HG02938 (cell line): ENCODE measurements around the gene IFT43.

ENCODE experiments used
- ATAC-seq: cut with Tn5 transposase; IDR thresholded peaks from one replicate; pipeline ENCODE4 v1.9.1; 2021; ENCODE audit warnings: mild to moderate bottlenecking, moderate library complexity; ENCODE audit not compliant: unreplicated experiment

Gene IFT43

DNA sequence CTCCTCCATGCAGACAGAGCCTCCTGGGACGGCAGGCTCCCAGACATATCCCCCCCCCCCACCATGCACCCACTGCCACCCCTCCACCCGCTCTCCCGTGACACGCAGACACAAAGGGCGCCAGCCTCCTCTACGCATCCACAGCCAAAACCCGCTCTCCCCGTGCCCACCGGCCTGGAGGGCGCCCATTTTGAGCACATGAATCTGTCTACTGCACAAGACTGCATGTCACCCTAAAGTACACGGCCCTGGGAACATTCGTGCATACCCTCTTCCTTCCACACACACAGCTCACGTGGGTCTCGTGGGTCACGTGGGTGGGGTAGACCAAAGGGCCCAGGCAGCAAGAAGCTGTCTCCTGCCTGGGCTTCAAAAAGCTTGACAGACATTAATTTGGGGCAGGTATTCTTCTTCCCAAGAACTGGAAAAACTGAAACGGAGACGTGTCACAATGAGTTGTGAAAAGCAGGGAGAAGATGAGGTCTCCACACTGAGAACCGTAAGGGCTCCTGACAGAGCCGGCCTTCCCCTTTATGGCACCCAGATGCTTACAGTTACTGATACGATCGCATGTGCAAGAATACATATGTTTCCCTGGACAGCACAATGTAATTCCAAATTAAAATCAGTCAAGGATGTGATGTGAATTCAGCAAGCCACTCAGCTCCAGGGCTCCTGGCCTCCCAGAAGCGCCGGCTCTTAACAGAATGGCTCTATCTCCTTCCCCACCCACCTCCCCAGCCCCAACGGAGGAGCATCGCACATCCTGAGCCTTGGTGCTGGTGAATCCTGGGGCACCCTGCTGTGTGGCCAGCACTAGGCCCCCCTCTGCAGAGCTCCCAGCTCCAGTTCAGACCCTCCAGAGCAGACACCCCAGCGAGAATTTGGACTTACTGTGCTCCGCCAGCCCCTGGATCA lies 5.7 kb upstream of the IFT43 start:
- ATAC-seq: no peak

DNA sequence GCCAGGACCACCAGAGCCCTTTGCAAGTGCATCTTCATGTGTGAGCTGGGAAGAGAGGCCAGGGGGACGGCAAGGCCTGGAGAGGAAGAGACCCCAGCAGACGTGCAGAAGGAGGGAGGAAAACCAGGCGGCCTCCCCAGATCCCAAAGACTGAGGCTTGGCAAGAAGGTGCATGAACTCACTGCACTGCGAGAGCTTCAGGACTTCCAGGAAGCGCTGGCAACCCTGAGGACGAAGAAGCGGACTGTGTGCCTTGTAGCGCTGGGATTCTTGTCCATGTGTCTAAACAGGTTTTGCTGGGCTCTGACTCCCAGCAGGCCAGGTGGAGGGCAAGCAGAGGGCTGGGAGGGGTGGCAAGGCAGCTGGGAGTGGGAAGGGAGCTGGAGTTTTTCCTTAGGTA lies 4.7 kb upstream of the IFT43 start:
- no peak for ATAC-seq

DNA sequence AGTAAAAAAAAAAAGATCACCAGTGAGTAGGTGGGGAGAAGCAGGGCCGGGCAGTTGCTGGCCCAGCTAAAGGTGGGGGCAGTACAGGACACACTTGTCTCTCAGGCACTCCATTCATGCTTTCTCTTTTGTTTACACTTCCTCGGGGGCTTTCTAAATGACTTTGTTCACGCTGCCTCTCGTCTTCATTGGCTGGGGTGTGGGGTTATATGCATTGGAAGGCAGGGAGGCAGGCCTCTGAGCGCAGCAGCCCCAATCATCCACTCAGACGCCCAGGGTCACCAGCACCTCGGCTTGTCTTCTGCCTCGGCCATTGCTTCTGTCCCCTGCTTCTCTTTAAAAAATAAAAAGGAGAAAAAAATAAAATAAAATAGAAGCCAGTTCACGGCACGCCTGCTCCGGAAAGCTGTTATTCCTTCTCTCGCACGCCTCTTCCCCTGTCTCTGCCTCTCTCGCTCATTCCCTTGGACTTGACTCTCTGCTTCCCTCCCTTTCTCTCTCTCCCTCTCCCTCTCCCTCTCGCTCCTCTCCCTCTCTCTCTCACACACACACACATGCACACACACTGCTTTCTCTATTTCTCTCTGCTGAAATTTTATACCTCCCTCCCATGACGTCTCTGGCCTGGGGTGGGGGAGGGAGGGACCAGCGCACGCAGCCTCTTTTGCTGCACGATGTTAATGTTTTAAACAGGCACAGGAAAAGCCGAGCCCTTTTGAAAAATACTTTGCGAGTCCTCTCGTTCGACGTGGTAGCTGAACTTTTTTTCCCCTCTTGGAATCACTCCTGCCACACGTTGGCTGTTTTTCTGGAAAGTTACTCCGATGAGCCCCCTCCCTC lies 3.9 kb upstream of the IFT43 start, which contains the start of gene TGFB3:
Gene TGFB3, minus strand, starts transcription at position 570 of the 840 bp plus-strand sequence. CDS start 1,102 bp downstream, outside the sequence.
- ATAC-seq: no peak

DNA sequence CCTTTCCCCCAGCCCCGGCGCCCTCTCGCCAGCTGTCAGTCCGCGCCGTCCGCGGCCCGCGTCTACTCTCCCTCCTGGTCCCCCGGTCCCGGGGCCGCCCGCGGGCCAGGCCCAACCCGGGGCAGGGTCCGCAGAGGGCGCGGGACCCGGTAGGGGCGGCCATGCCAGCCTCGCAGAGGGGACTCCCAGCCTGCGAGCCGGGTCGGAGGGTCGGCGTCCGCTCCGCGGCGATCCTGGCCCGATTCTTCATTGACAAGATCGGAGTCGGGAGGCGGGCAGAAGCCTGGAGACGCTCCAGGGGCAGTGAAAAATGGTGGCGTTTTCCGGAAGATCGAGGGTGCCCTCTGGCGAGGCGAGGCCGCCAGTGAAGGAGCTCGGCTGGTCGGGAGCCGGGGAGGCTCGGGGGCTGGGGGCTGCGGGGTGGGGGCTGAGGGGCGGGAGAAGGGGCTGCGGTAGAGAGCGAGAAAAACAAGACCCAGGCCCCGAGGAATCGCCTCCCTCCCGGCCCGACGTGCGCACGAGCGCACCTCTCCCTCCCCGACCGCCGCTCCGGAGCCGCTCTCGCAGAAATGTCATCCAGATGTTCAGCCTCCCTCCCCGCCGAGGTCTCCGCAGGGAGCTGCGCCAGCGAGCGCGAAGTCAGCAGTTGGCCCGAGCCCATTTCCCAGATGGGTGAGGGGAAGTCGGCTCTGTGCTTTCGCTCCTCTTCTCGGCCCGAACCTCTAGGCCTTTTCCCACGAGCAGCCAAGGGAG lies 3.1 kb upstream of the IFT43 start:
- ATAC-seq: peak; percentile 50

DNA sequence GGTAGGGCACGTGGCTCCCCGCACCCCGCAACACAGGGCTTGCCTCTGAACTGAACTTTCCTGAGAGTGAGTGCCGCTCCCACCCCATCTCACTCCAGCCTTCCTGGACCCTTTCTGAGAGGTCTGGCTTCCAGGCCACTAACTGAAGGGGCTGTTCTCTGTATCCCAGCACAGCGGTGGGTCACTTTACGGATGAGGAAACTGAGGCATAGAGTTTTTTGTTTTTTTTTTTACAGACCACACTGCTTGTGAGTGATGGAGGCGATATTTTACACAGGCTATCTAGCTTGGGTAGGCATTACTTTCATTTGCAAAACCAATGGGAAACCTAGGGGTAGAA lies 2.6 kb upstream of the IFT43 start:
- no peak for ATAC-seq

DNA sequence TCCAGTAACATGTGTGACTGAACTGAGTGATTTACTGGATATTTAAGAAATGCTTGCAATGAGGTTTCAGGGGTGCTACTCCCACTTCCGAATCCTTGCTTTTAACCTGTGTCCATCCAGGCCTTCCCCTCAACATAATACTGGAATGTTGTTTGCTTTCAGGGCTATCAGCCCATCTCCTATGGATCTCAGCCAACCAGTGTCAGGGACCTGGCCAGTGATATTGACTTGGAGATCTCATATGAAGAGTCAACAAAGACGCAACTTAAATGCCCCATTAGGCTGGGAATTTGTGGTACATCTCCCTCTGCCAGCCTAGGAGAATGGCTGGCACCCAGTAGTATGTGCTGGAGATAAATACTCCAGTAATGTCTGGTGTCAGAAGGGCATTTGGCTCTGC lies 889 bp upstream of the IFT43 start:
- no peak for ATAC-seq

DNA sequence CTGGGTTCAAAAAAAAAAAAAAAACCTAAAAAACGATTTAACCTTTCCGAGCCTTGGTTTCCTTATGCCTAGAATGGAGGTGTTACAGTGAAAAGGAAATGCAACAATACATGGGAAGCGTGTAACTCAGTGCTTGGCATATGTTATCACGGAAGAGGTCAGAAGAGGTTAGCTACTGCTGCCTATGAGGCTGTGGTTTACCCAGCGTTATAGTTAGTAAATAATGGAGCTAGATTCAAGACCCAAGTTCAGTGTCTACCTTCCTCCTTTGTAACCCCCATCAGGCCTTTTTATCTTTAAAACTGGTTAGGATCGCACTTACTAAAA lies 839 bp downstream of the IFT43 start:
- no peak for ATAC-seq

DNA sequence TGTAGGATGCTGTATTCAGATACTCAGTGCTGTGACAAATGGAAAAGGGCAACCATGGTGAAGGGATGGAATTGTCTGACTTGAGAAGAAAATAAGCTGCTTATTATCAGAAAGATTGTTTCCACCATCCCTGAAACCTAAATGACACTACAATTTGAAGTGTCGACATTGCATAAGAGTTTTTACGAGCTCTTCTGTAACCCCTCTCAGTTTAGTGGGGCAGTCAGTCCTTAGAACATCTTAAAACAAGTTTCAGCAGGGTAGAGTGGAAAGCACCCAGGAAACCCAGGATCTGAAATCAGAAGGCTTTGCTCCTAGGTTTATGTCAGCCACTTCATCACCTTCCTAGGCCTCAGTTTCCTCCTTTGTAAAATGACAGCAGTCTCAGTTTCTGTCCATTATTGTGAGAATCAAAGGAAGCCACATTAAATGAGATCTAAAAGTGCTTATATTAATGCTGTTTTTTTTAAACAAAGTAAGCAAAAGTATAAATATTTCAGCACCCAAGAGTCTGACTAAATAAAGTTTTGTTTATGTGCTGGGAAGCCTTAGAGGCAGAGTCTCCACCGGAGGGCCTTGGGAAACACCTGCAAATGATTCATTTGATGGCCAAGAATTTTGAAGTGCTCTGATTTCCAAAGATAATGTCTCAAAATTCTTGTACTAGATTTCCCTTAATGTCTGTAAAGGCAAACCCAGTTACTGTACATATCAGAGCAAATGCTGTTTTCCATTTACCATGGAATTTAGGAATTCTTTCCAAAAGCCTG lies 1.8 kb downstream of the IFT43 start:
- no peak for ATAC-seq

DNA sequence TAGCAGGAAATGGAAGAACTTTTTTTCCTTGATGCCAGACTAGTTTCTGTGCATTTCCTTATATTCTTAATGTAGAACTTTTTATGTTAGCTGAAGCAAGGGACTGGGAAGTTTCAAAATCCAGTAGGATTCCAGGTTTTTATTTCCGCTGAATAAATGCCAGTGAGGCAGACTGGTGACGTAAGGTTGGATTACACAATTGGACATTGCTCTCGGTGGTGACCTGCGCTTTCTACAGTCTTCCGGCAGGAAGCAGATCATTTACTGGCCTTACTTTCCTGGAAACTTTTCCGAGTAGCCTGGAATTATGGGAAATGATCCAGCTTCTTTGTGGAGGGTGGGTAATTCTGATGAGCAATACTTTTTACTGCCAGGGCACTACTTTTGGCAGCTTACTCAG lies 3.6 kb downstream of the IFT43 start:
- no peak for ATAC-seq

DNA sequence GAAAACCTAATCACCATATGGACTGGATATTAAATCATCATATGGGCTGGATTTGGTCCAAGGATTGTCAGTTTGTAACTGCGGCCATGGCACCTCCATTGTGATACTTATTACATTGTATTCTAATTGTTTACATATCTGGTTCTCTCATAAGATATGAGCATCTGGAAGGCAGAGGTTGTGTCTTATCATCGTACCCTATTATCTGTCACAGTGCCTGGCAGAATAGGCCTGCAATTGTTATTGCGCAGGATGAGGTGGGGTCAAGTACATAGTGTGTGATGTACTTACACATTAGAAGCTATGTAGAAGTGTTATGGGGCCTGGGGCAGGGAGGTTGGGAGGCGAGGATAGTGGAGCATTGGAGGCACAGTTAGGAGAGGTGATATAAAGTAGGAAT lies 4.7 kb downstream of the IFT43 start:
- no peak for ATAC-seq

DNA sequence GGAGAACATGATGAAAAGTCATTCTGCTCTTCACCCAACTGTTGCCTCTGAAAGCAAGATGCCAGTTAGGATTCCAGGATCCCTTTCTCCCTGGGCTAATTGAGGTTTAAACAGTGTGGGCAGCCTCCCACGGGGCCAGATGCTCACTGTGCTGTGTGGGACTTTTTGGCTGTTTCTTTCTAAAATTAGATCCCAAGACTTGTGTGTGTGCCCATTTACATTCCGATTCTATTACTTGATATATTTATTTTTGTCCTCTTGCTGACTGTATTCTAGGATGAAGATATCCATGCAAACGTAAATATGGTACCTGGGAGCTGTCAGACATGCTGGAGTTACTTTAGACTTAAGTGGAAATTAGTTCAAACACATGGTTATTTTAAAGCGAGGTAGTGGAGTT lies 6.2 kb downstream of the IFT43 start:
- ATAC-seq: no peak

DNA sequence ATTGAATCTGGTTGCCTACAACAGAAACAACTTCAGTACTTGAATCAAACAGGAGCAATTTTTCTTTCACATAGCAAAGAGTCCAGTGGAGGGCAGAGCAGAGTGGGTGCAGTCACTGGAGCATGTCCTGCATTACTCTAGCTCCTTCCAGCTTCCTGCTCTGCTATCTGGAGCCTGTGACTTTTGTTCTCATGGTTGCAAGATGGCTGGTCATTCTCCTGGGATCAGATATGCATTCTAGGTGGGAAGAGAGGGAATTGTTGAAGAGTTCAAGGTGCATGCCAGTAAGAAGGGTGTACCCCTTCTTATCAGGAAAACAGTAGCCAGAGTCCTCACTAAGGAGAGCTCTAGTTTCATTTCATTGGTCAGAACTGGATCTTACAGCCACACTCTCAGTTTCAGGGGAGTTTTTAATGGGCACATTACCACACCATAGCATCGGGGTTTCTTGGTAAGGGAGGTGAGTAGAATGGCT lies 8.0 kb downstream of the IFT43 start:
- no peak for ATAC-seq

DNA sequence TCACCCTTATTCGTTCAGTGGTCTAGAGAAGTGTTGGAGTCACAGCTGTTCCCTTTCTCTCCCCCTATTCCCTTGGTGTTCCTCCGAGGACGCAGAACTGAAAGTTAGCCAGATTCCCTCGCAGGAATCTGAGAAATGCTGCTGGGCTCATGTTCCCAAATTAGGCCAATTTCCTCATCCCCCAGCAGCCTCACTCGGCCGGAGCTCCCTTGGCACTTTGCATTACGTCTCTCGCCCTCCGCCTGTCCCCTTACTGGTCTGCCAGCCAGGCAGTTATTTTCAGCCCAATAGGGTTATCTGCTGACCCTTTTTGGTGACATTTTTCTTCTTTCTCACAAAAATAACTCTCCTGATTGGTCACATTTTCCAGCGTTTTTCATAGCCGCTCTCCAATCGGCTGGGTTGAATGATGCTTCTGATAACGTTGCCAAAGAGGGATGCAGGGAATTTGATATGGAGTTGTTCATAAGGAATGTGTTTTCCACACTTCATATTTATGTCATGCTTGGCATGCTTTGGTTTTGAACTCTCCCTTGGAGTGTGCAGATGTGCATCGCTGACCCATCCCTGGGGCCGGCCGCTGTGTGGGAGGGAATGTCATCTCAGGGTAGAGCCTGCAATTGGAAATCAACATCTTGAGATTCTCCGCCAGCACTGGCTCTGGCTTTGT lies 9.9 kb downstream of the IFT43 start:
- no peak for ATAC-seq

DNA sequence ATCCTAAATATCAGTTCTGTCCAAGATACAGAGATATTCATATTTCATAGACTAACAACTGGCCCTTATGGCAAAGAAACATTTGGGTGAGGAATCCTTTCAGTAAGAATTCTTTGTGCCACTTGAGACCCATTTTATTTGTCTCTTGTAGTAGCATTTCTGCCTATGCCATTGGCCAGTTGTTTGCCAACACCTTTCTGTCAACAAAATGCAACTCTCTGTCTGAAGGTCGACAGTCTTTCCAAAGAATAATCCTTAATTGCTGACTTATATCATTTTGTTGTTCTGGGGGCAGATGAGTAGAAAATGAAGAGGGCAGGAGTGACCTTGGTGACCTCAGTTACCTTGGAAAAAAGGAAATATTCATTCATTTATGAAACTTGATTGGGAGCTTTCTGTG lies 10.9 kb downstream of the IFT43 start:
- ATAC-seq: no peak

DNA sequence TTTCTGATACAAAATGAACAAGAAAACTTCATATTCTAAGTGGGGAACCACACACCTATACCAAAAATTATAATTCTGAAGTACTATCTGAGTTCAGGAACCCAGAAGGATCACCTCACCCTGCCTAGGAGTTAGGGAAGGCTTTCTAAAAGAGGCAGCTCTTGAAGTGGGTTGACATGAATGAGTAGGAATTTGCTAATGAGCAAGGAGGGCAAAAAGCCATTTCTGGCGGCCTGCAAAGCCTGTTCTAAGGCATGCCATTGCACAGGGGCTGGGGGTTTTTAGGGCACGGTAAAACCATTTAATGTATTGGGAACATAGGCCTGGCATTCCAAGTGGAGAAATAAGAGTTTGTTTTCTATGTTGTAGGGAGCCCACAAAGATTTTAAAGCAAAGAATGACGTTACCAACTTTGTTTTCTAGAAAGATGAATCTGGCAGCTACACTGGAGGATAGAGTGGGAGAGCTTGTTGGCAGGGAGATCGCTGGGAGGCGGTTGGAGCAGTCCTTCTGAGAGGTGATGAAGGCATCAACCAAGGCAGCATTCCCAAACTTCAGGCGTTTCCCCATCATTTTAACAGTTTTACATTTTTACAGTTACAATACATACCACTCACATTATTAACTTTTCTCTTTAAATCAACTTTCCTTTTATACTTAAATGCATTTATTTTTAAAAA lies 14.1 kb downstream of the IFT43 start:
- ATAC-seq: no peak

DNA sequence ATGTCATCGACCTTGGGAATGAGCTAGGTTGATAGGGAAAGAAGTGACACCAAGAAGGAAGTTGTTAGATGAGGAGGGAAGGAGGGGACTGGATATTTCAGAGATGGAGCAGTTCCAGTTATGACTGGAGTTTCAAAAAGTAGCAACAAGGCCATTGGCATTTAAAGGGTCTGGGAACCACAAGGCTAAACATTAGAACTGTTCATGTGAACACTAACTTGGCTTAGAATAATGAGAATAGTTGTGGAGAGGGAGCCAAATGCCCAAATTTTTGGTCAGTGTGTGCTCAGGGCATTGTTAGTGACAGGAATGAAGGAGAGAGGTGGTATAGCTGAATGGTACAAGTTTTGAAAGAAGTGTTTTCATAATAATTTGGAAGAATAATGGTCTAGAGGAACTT lies 16.8 kb downstream of the IFT43 start:
- ATAC-seq: no peak

DNA sequence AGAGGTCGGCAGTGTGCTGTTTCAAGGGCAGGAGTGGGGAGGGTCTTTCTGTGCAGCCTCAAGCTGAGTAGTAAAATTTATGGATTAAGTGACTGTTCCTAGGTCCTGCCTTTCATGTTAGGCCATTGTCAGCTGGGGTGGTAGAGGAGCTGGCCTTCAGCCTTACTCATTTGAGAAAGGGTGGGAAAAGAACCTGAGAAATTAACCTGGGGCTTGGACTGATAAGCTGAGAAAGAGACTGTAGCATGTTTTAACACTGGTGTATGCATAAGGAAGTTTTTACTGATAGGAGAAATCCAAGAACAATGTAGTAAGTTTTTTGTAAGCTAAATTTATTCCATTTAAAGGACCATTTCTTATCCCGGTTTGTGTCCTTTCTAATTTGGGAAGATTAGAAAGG lies 20.7 kb downstream of the IFT43 start:
- no peak for ATAC-seq

DNA sequence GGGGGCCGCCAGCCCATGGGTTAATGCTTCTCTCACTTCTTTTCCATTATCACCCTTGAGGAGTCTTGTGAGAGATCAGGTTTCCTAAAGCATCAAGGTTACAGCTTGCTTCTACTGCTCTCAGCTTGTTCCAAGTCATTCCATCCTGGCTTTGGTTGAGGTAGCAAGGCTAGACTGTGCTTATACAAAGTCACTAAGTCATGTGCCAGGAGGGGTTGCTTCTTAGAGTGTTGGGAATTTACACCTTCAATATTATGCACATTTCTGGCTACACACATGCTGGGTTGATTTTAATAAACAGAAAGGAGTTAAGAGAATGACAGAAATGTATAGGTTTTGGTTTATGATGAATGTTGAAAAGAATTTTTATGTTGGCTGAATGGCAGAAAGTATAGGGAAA lies 21.8 kb downstream of the IFT43 start:
- ATAC-seq: no peak

DNA sequence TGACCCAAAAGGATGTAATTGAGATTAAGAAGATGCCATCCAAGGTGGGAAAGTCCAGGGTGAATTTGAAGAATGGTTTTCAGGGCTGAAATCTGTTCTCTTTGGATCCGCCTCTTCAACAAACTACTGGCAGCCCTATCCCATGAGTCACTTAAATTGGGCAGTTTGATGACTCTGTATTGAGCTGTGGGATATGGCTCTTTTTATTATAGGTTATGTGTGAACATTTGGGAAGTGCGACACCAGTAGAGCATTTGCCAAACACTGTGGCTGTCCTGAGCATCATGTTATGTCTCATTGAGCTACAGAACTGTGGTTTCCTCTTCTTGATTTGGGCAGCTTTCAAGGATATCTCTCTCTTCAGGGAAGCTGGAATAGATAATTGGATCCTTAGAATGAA lies 22.3 kb downstream of the IFT43 start:
- no peak for ATAC-seq
